ENCODE data around the gene CDK5RAP2.

GRCh38 chr9:120569556-120569955, 10.4 kb downstream of the CDK5RAP2 start:
- TF ChIP-seq CREB1 (IDR thresholded peaks at IDR 0.05; ENCODE audit: low read depth) = no peak
- TF ChIP-seq FOXM1 (IDR thresholded peaks at IDR 0.05; ENCODE audit: borderline replicate concordance, low read depth) = no peak
- no peak for TF ChIP-seq TAF1 (IDR thresholded peaks at IDR 0.05; ENCODE audit: low read depth)
- TF ChIP-seq YY1 (IDR thresholded peaks at IDR 0.05; ENCODE audit: low read depth) = no peak
- no peak for TF ChIP-seq REST (IDR thresholded peaks at IDR 0.05; ENCODE audit: low read depth)
- TF ChIP-seq EP300 (IDR thresholded peaks at IDR 0.05; ENCODE audit: borderline replicate concordance) = no peak
- TF ChIP-seq EGR1 (IDR thresholded peaks at IDR 0.05) = no peak
- no peak for TF ChIP-seq NFIC (IDR thresholded peaks at IDR 0.05)
- no peak for TF ChIP-seq MAX (IDR thresholded peaks at IDR 0.05)
